Measurements from ENCODE around the gene SERINC4.
A peak's percentile ranks its signal among the peaks of the same experiment; 100 is the strongest.
"Not testable (repeated sequence)": the region's sequence is repeated elsewhere in the genome, so short reads cannot be mapped to it uniquely, and the experiment has no call there.

Gene SERINC4

DNA sequence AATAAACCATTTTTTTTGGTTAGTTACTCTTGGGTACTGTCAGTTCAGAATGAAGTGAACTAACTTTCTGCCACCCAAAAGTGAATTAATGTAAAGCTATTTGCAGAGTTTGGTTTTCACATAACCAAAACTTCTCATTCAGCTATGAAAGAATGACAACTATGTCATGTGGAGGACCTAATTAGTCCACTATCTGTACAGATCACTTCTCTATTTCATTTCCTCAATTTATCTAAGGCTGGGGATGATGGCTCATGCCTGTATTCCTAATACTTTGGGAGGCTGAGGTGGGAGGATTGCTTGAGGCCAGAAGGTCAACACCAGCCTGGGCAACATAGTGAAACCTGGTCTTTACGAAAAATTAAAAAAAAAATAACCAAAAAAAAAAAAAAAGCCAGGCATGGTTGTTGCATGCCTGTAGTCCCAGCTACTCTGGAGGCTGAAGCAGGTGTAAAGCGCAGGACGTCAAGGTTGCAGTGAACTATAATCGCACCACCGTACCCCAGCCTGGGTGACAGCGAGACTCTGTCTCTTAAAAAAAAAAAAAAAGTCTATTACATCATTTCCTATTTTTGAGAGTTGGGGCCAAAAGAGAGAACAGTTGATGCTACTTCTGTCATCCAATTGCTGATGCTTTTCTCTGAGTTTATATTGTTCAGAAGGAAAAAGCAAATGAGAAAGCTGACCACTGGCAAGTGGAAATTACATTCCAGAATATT, 9.1 kb upstream of the SERINC4 start:
- Histone ChIP-seq H3K4me3 (no peak overlapping the region), H3K36me3 (peaks cover 89 to 99% (median 94%) of the 10 kb centered on the region in 3 donors), H3K27me3 (no peaks in the 10 kb centered on the region), H3K4me1 (no peaks in the 10 kb centered on the region), H3K27ac (no peak overlapping the region), H3K9me3 (no peaks in the 10 kb centered on the region)
- intact Hi-C loops (cut with DNase I; ENCODE audit: low total_unique reads): no loop called here
- DNase-seq: no peak
- TF ChIP-seq, protein P1, sequence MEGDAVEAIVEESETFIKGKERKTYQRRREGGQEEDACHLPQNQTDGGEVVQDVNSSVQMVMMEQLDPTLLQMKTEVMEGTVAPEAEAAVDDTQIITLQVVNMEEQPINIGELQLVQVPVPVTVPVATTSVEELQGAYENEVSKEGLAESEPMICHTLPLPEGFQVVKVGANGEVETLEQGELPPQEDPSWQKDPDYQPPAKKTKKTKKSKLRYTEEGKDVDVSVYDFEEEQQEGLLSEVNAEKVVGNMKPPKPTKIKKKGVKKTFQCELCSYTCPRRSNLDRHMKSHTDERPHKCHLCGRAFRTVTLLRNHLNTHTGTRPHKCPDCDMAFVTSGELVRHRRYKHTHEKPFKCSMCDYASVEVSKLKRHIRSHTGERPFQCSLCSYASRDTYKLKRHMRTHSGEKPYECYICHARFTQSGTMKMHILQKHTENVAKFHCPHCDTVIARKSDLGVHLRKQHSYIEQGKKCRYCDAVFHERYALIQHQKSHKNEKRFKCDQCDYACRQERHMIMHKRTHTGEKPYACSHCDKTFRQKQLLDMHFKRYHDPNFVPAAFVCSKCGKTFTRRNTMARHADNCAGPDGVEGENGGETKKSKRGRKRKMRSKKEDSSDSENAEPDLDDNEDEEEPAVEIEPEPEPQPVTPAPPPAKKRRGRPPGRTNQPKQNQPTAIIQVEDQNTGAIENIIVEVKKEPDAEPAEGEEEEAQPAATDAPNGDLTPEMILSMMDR (IDR thresholded peaks at IDR 0.05): no peak

- H3K36me3 ChIP-seq: peaks cover 83 to 99% (median 94%) of the 10 kb centered on the region in 3 donors
- intact Hi-C loops (cut with DNase I; ENCODE audit: low total_unique reads): no loop called here
- no peaks in the 10 kb centered on the region for H3K9me3 ChIP-seq
- H3K4me3 ChIP-seq: no peak overlapping the region
- no peaks in the 10 kb centered on the region for H3K4me1 ChIP-seq
- DNase-seq: no peak
- TF ChIP-seq, protein P1 (IDR thresholded peaks at IDR 0.05): no peak
- no peaks in the 10 kb centered on the region for H3K27me3 ChIP-seq
- no peak overlapping the region for H3K27ac ChIP-seq
Measured at GRCh38 chr15:43808435-43808950, 8.5 kb upstream of the SERINC4 start.

DNA sequence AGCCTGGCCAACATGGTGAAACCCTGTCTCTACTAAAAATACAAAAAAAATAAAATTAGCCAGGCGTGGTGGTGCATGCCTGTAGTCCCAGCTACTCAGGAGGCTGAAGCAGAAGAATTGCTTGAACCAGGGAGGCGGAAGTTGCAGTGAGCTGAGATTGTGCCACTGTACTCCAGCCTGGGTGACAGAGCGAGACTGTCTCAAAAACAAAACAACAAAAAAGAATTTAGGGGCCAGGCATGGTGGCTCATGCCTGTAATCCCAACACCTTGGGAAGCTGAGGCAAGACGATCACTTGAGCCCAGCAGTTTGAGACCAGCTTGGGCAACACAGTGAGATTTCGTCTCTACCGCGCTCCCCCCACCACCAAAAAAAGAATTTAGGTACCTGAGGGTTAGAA, 2.7 kb upstream of the SERINC4 start:
- H3K4me1 ChIP-seq: peaks cover 0 to 31% (median 22%) of the 10 kb centered on the region in 4 donors
- intact Hi-C loops (cut with DNase I; ENCODE audit: low total_unique reads); H3K27ac ChIP-seq; H3K9me3 ChIP-seq; H3K4me3 ChIP-seq; DNase-seq; H3K27me3 ChIP-seq: not testable (repeated sequence)
- H3K36me3 ChIP-seq: peaks cover 48 to 72% (median 59%) of the 10 kb centered on the region in 3 donors

- TF ChIP-seq, protein P1 (IDR thresholded peaks at IDR 0.05): no peak
- H3K36me3 ChIP-seq: peaks cover 33 to 65% (median 55%) of the 10 kb centered on the region in 3 donors
- H3K27me3 ChIP-seq: no peaks in the 10 kb centered on the region
- peak within 1 kb of the TSS; percentile 67 to 79 for H3K4me3 ChIP-seq
- intact Hi-C loops (cut with DNase I; ENCODE audit: low total_unique reads): loop anchor here (2.0 kb wide), 1 partner anchor 24 kb away; the partner anchor contains the start of gene MFAP1
- DNase-seq: peak; percentile 95 to 97
- no peaks in the 10 kb centered on the region for H3K9me3 ChIP-seq
- H3K4me1 ChIP-seq: peaks cover 0 to 50% (median 33%) of the 10 kb centered on the region in 4 donors
- peak within 1 kb of the TSS; percentile 79 to 90 for H3K27ac ChIP-seq
Measured at GRCh38 chr15:43800286-43801141, 494 bp upstream of the SERINC4 start, which contains the start of gene HYPK. Gene HYPK (plus strand): TSS chr15:43800599. CDS start chr15:43800623, 24 bp downstream.

DNA sequence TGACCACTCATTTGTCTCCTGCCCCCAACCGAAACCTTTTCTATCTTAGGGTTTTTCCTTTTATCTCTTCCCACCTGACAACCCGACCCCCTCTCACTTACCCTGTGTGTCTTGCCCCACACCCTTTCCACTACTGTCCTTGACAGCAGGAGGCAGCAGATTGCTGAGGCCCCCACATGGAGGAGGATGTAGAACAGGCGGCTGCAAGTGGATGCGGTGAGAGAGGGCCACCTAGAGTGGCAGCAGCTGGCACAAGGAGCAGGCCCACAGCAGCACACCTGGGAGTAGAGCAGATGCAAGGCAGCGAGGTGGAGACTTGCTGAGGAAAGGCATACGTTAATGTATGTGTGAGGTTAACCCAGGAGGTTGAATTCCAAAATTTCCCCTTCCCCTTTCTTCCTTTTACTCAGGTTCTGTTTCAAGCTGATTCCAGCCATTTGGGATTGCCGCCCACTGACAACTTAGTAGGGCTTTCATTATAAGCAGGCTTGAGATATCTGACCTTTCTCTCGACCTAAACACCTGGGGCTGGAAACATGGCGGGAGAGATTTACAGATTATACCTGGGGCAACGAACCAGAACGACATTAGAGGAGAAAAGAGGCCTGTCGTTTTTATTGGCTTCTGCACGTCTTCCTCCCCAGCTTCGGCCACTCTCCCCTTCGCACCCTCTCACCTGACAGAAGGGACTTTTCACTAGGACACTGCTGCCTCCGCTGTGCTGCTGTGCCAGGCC, 643 bp downstream of the SERINC4 start:
- Histone ChIP-seq H3K9me3 (no peaks in the 10 kb centered on the region), H3K4me1 (peaks cover 0 to 61% (median 44%) of the 10 kb centered on the region in 4 donors), H3K36me3 (peaks cover 35 to 65% (median 52%) of the 10 kb centered on the region in 3 donors), H3K27me3 (no peaks in the 10 kb centered on the region), H3K4me3 (no peak overlapping the region), H3K27ac (peak overlapping the region; percentile 79 to 90)
- intact Hi-C loops (cut with DNase I; ENCODE audit: low total_unique reads): no loop called here
- DNase-seq: no peak
- TF ChIP-seq, protein P1 (IDR thresholded peaks at IDR 0.05): no peak

All from tibial artery (tissue), 4 donors.